ENCODE results near the gene AKAP8L.
"Not testable (repeated sequence)": the region's sequence is repeated elsewhere in the genome, so short reads cannot be mapped to it uniquely, and the experiment has no call there.

GRCh38 chr19:15360015-15360414, 58.8 kb downstream of the AKAP8L start:
- not testable (repeated sequence) for TF ChIP-seq CTCF (conservative IDR thresholded peaks at IDR 0.05; ENCODE audit: low read length); EZH2phosphoT487 (IDR thresholded peaks at IDR 0.05; ENCODE audit: borderline replicate concordance)

Measured in Loucy (cell line).